ENCODE measurements around the gene SPINT1.

SPINT1 gene

DNA sequence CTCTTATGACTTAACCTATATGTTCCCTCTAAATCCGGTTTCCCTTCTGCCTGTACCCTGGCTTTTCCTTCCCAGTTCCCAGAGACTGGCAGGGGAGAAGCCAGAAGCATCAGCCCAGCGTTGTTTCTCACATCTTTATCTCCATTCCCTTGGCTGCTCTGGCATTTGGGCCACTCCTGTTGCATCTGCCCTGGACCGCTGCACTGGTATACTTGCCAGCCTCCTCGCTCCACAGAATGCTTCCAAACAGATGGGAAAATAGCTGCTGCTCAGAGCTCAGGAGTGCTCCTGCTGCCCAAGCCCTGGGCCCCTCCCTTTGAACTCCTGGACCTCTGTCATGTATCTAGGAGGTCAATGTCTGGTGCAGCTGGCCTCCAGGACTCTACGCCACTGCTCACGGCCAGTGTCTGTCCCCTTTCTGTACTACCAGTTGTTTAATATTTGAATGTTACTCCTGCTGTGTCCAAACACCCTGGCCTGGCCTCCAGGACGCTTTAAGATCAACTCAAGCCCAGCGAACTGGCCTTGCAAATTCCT lies 6.8 kb downstream of the SPINT1 start:
- H3K9me3 ChIP-seq (ENCODE audit: low read depth, low read length), result no peaks in the 10 kb centered on the region
- DNase-seq (ENCODE audit: low read depth, low spot score), result no peak
- no peak overlapping the region for H3K9ac ChIP-seq (ENCODE audit: insufficient read length)
- TF ChIP-seq EZH2 (IDR thresholded peaks at IDR 0.05) (no peak), FOXP2 (optimal IDR thresholded peaks at IDR 0.05; ENCODE audit: control extremely low read depth, extremely low read length, insufficient read depth) (no peak), POLR2AphosphoS5 (IDR thresholded peaks at IDR 0.05; ENCODE audit: borderline replicate concordance, low read depth, low read length) (no peak)
- no peak overlapping the region for H3K27ac ChIP-seq
- H3K36me3 ChIP-seq (ENCODE audit: insufficient read depth, low read length), result no peaks in the 10 kb centered on the region
- no peak overlapping the region for H3K4me3 ChIP-seq

GRCh38 chr15:40852529-40852928 lies 8.7 kb downstream of the SPINT1 start:
- H3K36me3 ChIP-seq (ENCODE audit: insufficient read depth, low read length), result no peaks in the 10 kb centered on the region
- no peak for DNase-seq (ENCODE audit: low read depth, low spot score)
- no peak overlapping the region for H3K27ac ChIP-seq
- no peak overlapping the region for H3K4me3 ChIP-seq
- no peak overlapping the region for H3K9ac ChIP-seq (ENCODE audit: insufficient read length)
- H3K9me3 ChIP-seq (ENCODE audit: low read depth, low read length), result no peaks in the 10 kb centered on the region
- no peak for TF ChIP-seq FOXP2 (optimal IDR thresholded peaks at IDR 0.05; ENCODE audit: control extremely low read depth, extremely low read length, insufficient read depth)
- no peak for TF ChIP-seq EZH2 (IDR thresholded peaks at IDR 0.05)
- no peak for TF ChIP-seq POLR2AphosphoS5 (IDR thresholded peaks at IDR 0.05; ENCODE audit: borderline replicate concordance, low read depth, low read length)

GRCh38 chr15:40853241-40853890 lies 9.5 kb downstream of the SPINT1 start:
- H3K9me3 ChIP-seq (ENCODE audit: low read depth, low read length), result no peaks in the 10 kb centered on the region
- H3K36me3 ChIP-seq (ENCODE audit: insufficient read depth, low read length), result no peaks in the 10 kb centered on the region
- no peak overlapping the region for H3K27ac ChIP-seq
- DNase-seq (ENCODE audit: low read depth, low spot score), result no peak
- no peak overlapping the region for H3K4me3 ChIP-seq
- no peak overlapping the region for H3K9ac ChIP-seq (ENCODE audit: insufficient read length)
- TF ChIP-seq EZH2 (IDR thresholded peaks at IDR 0.05) (no peak), FOXP2 (optimal IDR thresholded peaks at IDR 0.05; ENCODE audit: control extremely low read depth, extremely low read length, insufficient read depth) (no peak), POLR2AphosphoS5 (IDR thresholded peaks at IDR 0.05; ENCODE audit: borderline replicate concordance, low read depth, low read length) (no peak)

- no peak overlapping the region for H3K9ac ChIP-seq (ENCODE audit: insufficient read length)
- no peak for TF ChIP-seq FOXP2 (optimal IDR thresholded peaks at IDR 0.05; ENCODE audit: control extremely low read depth, extremely low read length, insufficient read depth)
- TF ChIP-seq POLR2AphosphoS5 (IDR thresholded peaks at IDR 0.05; ENCODE audit: borderline replicate concordance, low read depth, low read length), result no peak
- TF ChIP-seq EZH2 (IDR thresholded peaks at IDR 0.05), result no peak
- H3K9me3 ChIP-seq (ENCODE audit: low read depth, low read length), result no peaks in the 10 kb centered on the region
- no peak overlapping the region for H3K4me3 ChIP-seq
- no peaks in the 10 kb centered on the region for H3K36me3 ChIP-seq (ENCODE audit: insufficient read depth, low read length)
- no peak for DNase-seq (ENCODE audit: low read depth, low spot score)
- H3K27ac ChIP-seq, result no peak overlapping the region
Measured at GRCh38 chr15:40854161-40854560, 10.3 kb downstream of the SPINT1 start.

DNA sequence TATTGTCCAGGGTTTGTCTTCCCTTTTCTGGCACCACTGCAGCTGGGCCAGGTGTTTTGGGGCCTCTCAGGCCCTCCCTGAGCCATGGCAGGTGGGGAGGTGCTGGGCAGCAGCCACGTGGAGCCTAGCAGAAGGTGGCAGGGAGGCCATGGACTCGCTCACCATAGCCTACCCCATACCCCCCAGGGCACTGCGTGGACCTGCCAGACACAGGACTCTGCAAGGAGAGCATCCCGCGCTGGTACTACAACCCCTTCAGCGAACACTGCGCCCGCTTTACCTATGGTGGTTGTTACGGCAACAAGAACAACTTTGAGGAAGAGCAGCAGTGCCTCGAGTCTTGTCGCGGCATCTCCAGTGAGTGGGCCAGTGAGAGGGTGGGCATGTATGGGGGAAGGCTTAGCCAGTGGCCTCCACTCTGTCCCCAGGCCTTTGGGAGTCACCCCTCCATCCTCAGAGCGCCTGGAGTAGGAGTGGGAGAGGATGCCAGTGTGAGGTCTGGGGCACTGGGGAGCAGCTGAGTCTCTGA lies 11.9 kb downstream of the SPINT1 start:
- DNase-seq (ENCODE audit: low read depth, low spot score), result no peak
- Histone ChIP-seq H3K9ac (ENCODE audit: insufficient read length) (no peak overlapping the region), H3K27ac (no peak overlapping the region), H3K36me3 (ENCODE audit: insufficient read depth, low read length) (no peaks in the 10 kb centered on the region), H3K9me3 (ENCODE audit: low read depth, low read length) (no peaks in the 10 kb centered on the region), H3K4me3 (no peak overlapping the region)
- TF ChIP-seq EZH2 (IDR thresholded peaks at IDR 0.05), result no peak
- no peak for TF ChIP-seq FOXP2 (optimal IDR thresholded peaks at IDR 0.05; ENCODE audit: control extremely low read depth, extremely low read length, insufficient read depth)
- no peak for TF ChIP-seq POLR2AphosphoS5 (IDR thresholded peaks at IDR 0.05; ENCODE audit: borderline replicate concordance, low read depth, low read length)

- Histone ChIP-seq H3K9me3 (ENCODE audit: low read depth, low read length) (no peaks in the 10 kb centered on the region), H3K4me3 (no peak overlapping the region), H3K9ac (ENCODE audit: insufficient read length) (no peak overlapping the region), H3K36me3 (ENCODE audit: insufficient read depth, low read length) (no peaks in the 10 kb centered on the region), H3K27ac (no peak overlapping the region)
- DNase-seq (ENCODE audit: low read depth, low spot score), result no peak
- TF ChIP-seq EZH2 (IDR thresholded peaks at IDR 0.05), result no peak
- TF ChIP-seq POLR2AphosphoS5 (IDR thresholded peaks at IDR 0.05; ENCODE audit: borderline replicate concordance, low read depth, low read length), result no peak
- no peak for TF ChIP-seq FOXP2 (optimal IDR thresholded peaks at IDR 0.05; ENCODE audit: control extremely low read depth, extremely low read length, insufficient read depth)
Measured at GRCh38 chr15:40856746-40857145, 12.9 kb downstream of the SPINT1 start.

- Histone ChIP-seq H3K9me3 (ENCODE audit: low read depth, low read length) (no peaks in the 10 kb centered on the region), H3K9ac (ENCODE audit: insufficient read length) (no peak overlapping the region), H3K36me3 (ENCODE audit: insufficient read depth, low read length) (no peaks in the 10 kb centered on the region), H3K27ac (no peak overlapping the region), H3K4me3 (no peak overlapping the region)
- DNase-seq (ENCODE audit: low read depth, low spot score), result no peak
- TF ChIP-seq EZH2 (IDR thresholded peaks at IDR 0.05) (no peak), POLR2AphosphoS5 (IDR thresholded peaks at IDR 0.05; ENCODE audit: borderline replicate concordance, low read depth, low read length) (no peak), FOXP2 (optimal IDR thresholded peaks at IDR 0.05; ENCODE audit: control extremely low read depth, extremely low read length, insufficient read depth) (no peak)
Measured at GRCh38 chr15:40857601-40858341, 13.9 kb downstream of the SPINT1 start.

DNA sequence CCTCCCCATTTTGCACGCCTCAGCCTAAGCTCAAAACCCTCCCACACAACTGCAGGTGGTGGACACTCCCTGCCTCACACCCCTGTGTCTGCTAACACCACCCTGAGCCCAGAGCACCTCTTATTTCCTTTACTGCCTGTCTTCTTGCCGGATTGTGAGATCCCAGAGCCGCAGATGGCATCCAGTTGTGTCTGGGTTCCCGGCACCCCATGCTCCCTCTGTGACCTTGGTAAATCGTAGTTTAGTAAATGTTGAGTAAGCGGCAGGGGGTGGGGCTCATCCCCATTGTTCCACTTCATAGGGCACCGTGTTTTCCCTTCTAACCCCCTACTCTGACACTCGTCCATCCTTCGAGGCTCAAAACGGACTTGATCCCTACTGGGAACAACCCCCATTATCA lies 14.9 kb downstream of the SPINT1 start:
- DNase-seq (ENCODE audit: low read depth, low spot score), result no peak
- Histone ChIP-seq H3K9ac (ENCODE audit: insufficient read length) (no peak overlapping the region), H3K4me3 (no peak overlapping the region), H3K9me3 (ENCODE audit: low read depth, low read length) (no peaks in the 10 kb centered on the region), H3K27ac (no peak overlapping the region), H3K36me3 (ENCODE audit: insufficient read depth, low read length) (no peaks in the 10 kb centered on the region)
- TF ChIP-seq EZH2 (IDR thresholded peaks at IDR 0.05) (no peak), FOXP2 (optimal IDR thresholded peaks at IDR 0.05; ENCODE audit: control extremely low read depth, extremely low read length, insufficient read depth) (no peak), POLR2AphosphoS5 (IDR thresholded peaks at IDR 0.05; ENCODE audit: borderline replicate concordance, low read depth, low read length) (no peak)
